ENCODE data around the gene SCYL3. TPM values are rescaled to one million over a fixed set of nuclear protein-coding genes. Genes with fewer than 3 reads are reported as not detected.
"Not testable (repeated sequence)": the region's sequence is repeated elsewhere in the genome, so short reads cannot be mapped to it uniquely, and the experiment has no call there.

Gene SCYL3
- total RNA-seq, 2 experiments from 2014 or later: 3.5 to 3.6 TPM

DNA sequence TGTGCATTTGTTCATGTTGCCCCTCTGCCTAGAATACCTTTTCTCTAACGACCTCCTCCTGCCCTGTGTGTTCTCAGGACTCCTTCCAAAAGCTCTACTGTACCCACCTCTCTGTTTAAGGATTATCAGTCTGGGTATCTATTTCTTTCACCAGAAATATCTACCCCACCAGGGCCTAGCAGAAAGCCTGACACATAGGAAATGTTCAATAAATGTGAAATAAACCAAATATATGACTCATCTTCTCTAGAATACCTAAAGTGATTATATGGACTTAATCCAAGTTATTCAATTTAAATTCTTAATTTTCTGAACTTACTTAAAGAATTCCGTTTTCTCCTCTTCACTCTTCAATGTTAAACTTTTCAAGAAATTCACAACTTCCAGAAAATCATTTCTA lies 27.1 kb downstream of the SCYL3 start:
- TF ChIP-seq, protein P1, sequence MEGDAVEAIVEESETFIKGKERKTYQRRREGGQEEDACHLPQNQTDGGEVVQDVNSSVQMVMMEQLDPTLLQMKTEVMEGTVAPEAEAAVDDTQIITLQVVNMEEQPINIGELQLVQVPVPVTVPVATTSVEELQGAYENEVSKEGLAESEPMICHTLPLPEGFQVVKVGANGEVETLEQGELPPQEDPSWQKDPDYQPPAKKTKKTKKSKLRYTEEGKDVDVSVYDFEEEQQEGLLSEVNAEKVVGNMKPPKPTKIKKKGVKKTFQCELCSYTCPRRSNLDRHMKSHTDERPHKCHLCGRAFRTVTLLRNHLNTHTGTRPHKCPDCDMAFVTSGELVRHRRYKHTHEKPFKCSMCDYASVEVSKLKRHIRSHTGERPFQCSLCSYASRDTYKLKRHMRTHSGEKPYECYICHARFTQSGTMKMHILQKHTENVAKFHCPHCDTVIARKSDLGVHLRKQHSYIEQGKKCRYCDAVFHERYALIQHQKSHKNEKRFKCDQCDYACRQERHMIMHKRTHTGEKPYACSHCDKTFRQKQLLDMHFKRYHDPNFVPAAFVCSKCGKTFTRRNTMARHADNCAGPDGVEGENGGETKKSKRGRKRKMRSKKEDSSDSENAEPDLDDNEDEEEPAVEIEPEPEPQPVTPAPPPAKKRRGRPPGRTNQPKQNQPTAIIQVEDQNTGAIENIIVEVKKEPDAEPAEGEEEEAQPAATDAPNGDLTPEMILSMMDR (IDR thresholded peaks at IDR 0.05): no peak
- Histone ChIP-seq H3K27me3 (ENCODE audit: control insufficient read depth in 1 of 2, insufficient read depth in 2 of 2, low read length in 2 of 2) (no peaks in the 10 kb centered on the region), H3K4me3 (ENCODE audit: low read length) (no peak overlapping the region), H3K27ac (ENCODE audit: low read depth in 1 of 2, low read length in 2 of 2) (no peak overlapping the region), H3K4me1 (ENCODE audit: insufficient read depth, low read length) (no peaks in the 10 kb centered on the region), H3K36me3 (ENCODE audit: insufficient read depth, low read length) (peaks cover 98% of the 10 kb centered on the region), H3K9me3 (ENCODE audit: control insufficient read depth in 1 of 2, insufficient read depth in 1 of 2, low read length in 2 of 2) (no peaks in the 10 kb centered on the region)
- intact Hi-C loops (cut with DNase I, micrococcal nuclease): no loop called here
- H3K4me1 Mint-ChIP-seq (ENCODE audit: low read depth): no peaks in the 10 kb centered on the region
- no peaks in the 10 kb centered on the region for H3K9me3 Mint-ChIP-seq
- POLR2A ChIA-PET: no interaction called here
- no peaks in the 10 kb centered on the region for H3K27me3 Mint-ChIP-seq
- H3K27ac Mint-ChIP-seq: no peak overlapping the region
- H3K36me3 Mint-ChIP-seq (ENCODE audit: low read depth): peaks cover 99% of the 10 kb centered on the region
- ATAC-seq (ENCODE audit: poor library complexity) (no peak), DNase-seq (no peak)
- no peak overlapping the region for H3K4me3 Mint-ChIP-seq
- CTCF ChIA-PET: interaction anchor here (1.0 kb wide), 1 partner anchor 26 kb away, joined by 3 read pairs; no protein-coding TSS in a partner anchor

DNA sequence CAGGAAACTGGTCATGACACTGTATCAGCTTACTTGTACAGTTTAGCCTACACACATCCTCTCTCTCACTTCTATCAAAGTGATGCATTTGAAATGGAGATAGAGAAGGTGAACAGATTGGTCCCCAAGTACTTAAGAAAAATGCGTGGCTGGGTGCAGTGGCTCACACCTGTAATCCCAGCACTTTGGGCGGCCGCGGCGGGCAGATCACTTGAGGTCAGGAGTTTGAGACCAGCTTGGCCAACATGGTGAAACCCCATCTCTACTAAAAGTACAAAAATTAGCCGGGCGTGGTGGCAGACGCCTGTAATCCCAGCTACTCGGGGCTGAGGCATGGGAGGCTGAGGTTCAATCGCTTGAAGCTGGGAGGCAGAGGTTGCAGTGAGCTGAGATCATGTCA lies 29.2 kb downstream of the SCYL3 start:
- H3K9me3 ChIP-seq (ENCODE audit: control insufficient read depth in 1 of 2, insufficient read depth in 1 of 2, low read length in 2 of 2); H3K4me1 Mint-ChIP-seq (ENCODE audit: low read depth); ATAC-seq (ENCODE audit: poor library complexity); H3K4me3 Mint-ChIP-seq; H3K27ac ChIP-seq (ENCODE audit: low read depth in 1 of 2, low read length in 2 of 2); H3K4me1 ChIP-seq (ENCODE audit: insufficient read depth, low read length); intact Hi-C loops (cut with DNase I, micrococcal nuclease); H3K27ac Mint-ChIP-seq; DNase-seq; H3K9me3 Mint-ChIP-seq; H3K27me3 Mint-ChIP-seq; H3K27me3 ChIP-seq (ENCODE audit: control insufficient read depth in 1 of 2, insufficient read depth in 2 of 2, low read length in 2 of 2); H3K4me3 ChIP-seq (ENCODE audit: low read length): not testable (repeated sequence)
- ChIA-PET CTCF (interaction anchor here (0.6 kb wide), 1 partner anchor 1522 kb away, joined by 3 read pairs; no protein-coding TSS in a partner anchor), POLR2A (interaction anchor here (1.2 kb wide), 1 partner anchor 27 kb away, joined by 4 read pairs; no protein-coding TSS in a partner anchor)
- H3K36me3 ChIP-seq (ENCODE audit: insufficient read depth, low read length): peaks cover 95% of the 10 kb centered on the region
- peaks cover 99% of the 10 kb centered on the region for H3K36me3 Mint-ChIP-seq (ENCODE audit: low read depth)

DNA sequence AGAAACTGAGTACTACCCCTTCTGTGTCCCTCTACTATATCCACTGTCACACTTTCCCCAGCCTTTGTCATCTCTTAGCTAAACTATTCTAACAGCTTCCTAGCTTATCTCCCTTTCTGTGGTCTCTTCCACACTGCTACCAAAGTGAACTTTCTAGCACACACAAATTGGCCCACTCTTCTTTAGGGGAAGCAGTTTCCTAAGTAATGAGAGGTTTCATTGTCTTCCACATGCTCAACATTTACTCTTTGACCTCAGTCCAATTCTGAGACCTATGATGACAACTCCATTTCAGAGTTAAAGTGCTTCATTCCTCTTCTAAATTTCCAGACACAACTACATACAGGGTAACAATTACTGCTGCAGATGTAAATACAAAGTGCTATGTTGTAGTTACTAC lies 32.9 kb downstream of the SCYL3 start:
- Mint-ChIP-seq H3K4me1 (ENCODE audit: low read depth) (no peaks in the 10 kb centered on the region), H3K27ac (no peak overlapping the region), H3K4me3 (no peak overlapping the region), H3K36me3 (ENCODE audit: low read depth) (peaks cover 92% of the 10 kb centered on the region), H3K9me3 (no peaks in the 10 kb centered on the region), H3K27me3 (no peaks in the 10 kb centered on the region)
- DNase-seq: no peak
- TF ChIP-seq, protein P1 (IDR thresholded peaks at IDR 0.05): no peak
- ATAC-seq (ENCODE audit: poor library complexity): no peak
- H3K36me3 ChIP-seq (ENCODE audit: insufficient read depth, low read length): peaks cover 91% of the 10 kb centered on the region
- H3K9me3 ChIP-seq (ENCODE audit: control insufficient read depth in 1 of 2, insufficient read depth in 1 of 2, low read length in 2 of 2): no peaks in the 10 kb centered on the region
- H3K4me3 ChIP-seq (ENCODE audit: low read length): no peak overlapping the region
- POLR2A ChIA-PET: no interaction called here
- H3K27me3 ChIP-seq (ENCODE audit: control insufficient read depth in 1 of 2, insufficient read depth in 2 of 2, low read length in 2 of 2): no peaks in the 10 kb centered on the region
- intact Hi-C loops (cut with DNase I, micrococcal nuclease): no loop called here
- CTCF ChIA-PET: no interaction called here
- no peaks in the 10 kb centered on the region for H3K4me1 ChIP-seq (ENCODE audit: insufficient read depth, low read length)
- no peak overlapping the region for H3K27ac ChIP-seq (ENCODE audit: low read depth in 1 of 2, low read length in 2 of 2)

DNA sequence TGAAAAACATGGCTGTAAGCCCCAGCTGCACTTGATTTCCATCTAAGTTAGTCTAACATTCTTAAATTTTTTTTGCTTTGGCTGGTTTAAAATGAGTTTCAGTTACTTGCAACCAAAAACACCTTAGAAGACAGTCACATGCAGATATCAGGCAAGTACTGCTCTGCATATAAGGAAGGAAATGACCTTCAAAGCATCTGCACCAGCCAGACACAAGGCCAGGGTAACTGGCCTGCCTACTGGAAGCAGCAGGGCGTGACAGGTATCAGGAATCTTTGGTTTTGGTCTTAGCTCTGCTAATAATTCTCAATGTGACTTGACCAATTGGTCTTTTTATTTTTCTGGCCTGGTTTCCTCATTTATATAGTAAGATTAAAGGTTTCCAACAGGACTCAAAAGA lies 33.5 kb downstream of the SCYL3 start:
- no peak overlapping the region for H3K4me3 ChIP-seq (ENCODE audit: low read length)
- H3K9me3 Mint-ChIP-seq: no peaks in the 10 kb centered on the region
- no peaks in the 10 kb centered on the region for H3K4me1 ChIP-seq (ENCODE audit: insufficient read depth, low read length)
- DNase-seq (no peak), ATAC-seq (ENCODE audit: poor library complexity) (no peak)
- CTCF ChIA-PET: no interaction called here
- no peak overlapping the region for H3K27ac Mint-ChIP-seq
- peaks cover 91% of the 10 kb centered on the region for H3K36me3 ChIP-seq (ENCODE audit: insufficient read depth, low read length)
- intact Hi-C loops (cut with DNase I, micrococcal nuclease): no loop called here
- no peak overlapping the region for H3K27ac ChIP-seq (ENCODE audit: low read depth in 1 of 2, low read length in 2 of 2)
- no peaks in the 10 kb centered on the region for H3K27me3 ChIP-seq (ENCODE audit: control insufficient read depth in 1 of 2, insufficient read depth in 2 of 2, low read length in 2 of 2)
- H3K4me3 Mint-ChIP-seq: no peak overlapping the region
- H3K4me1 Mint-ChIP-seq (ENCODE audit: low read depth): no peaks in the 10 kb centered on the region
- H3K27me3 Mint-ChIP-seq: no peaks in the 10 kb centered on the region
- TF ChIP-seq, protein P1 (IDR thresholded peaks at IDR 0.05): no peak
- POLR2A ChIA-PET: interaction anchor here (0.8 to 0.9 kb wide), 2 partner anchors 33 to 112 kb away, joined by 3 read pairs; partner anchors contain the start of gene SCYL3
- peaks cover 92% of the 10 kb centered on the region for H3K36me3 Mint-ChIP-seq (ENCODE audit: low read depth)
- H3K9me3 ChIP-seq (ENCODE audit: control insufficient read depth in 1 of 2, insufficient read depth in 1 of 2, low read length in 2 of 2): no peaks in the 10 kb centered on the region
